ENCODE results near the gene CTDSPL.

DNA sequence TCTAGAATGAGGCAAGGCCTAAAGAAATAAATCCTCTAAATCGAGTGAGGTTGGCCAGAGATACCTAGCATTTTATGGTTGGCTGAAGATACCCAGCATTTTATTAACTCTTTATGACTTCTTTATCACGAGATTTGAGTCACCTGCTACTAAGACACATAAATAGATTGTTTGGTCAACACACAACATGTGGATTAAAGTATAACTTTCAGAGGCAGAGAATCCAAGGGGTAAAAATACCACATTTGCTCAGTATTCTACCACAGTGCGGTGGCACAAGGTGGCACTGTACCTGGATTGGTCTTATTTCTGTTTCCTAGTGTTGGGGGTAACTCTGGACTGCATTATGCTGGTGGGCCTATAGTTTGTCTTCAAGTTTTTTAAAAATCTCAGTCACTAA lies 102.0 kb downstream of the CTDSPL start:
- TF ChIP-seq, protein P1, sequence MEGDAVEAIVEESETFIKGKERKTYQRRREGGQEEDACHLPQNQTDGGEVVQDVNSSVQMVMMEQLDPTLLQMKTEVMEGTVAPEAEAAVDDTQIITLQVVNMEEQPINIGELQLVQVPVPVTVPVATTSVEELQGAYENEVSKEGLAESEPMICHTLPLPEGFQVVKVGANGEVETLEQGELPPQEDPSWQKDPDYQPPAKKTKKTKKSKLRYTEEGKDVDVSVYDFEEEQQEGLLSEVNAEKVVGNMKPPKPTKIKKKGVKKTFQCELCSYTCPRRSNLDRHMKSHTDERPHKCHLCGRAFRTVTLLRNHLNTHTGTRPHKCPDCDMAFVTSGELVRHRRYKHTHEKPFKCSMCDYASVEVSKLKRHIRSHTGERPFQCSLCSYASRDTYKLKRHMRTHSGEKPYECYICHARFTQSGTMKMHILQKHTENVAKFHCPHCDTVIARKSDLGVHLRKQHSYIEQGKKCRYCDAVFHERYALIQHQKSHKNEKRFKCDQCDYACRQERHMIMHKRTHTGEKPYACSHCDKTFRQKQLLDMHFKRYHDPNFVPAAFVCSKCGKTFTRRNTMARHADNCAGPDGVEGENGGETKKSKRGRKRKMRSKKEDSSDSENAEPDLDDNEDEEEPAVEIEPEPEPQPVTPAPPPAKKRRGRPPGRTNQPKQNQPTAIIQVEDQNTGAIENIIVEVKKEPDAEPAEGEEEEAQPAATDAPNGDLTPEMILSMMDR (IDR thresholded peaks at IDR 0.05) = no peak
- TF ChIP-seq POLR2AphosphoS5 (IDR thresholded peaks at IDR 0.05) = no peak

Measured in prostate gland (tissue), 2 donors.